Liver (tissue), 9 donors: ENCODE data around the gene NABP2. TPM values are rescaled to one million over a fixed set of nuclear protein-coding genes. Genes with fewer than 3 reads are reported as not detected.

Experiments used
- DNase-seq: peaks from one replicate; pipeline ENCODE4 v3.0.0-alpha.2; 2017; ENCODE audit warnings: low spot score
- H3K27ac ChIP-seq, 2 donors: one replicate each; pipeline ENCODE4 v1.7.0; 2013; ENCODE audit warnings: inconsistent platforms in 2 of 2, low read length in 2 of 2, control low read depth in 1 of 2, low read depth in 1 of 2, mild to moderate bottlenecking in 1 of 2
- H3K27me3 ChIP-seq, 4 donors: one replicate each; pipeline versions ENCODE4 v1.6.1 to v1.7.0; 2013; ENCODE audit warnings: low read length in 3 of 4, inconsistent platforms in 1 of 4, mild to moderate bottlenecking in 1 of 4, moderate library complexity in 1 of 4; ENCODE audit not compliant: control insufficient read depth in 4 of 4, insufficient read depth in 4 of 4
- H3K36me3 ChIP-seq, 4 donors: one replicate each; pipeline versions ENCODE4 v1.6.1 to v1.7.0; 2013; ENCODE audit warnings: low read length in 3 of 4, mild to moderate bottlenecking in 3 of 4, low read depth in 1 of 4, moderate library complexity in 1 of 4; ENCODE audit not compliant: control insufficient read depth in 4 of 4, insufficient read depth in 3 of 4
- H3K4me1 ChIP-seq, 4 donors: one replicate each; pipeline versions ENCODE4 v1.6.1 to v1.7.0; 2013; ENCODE audit warnings: low read length in 3 of 4, mild to moderate bottlenecking in 3 of 4, moderate library complexity in 1 of 4; ENCODE audit not compliant: control insufficient read depth in 4 of 4, insufficient read depth in 4 of 4
- H3K4me3 ChIP-seq, 3 donors: one replicate each; pipeline versions ENCODE4 v1.6.1 to v1.7.0; 2013; ENCODE audit warnings: low read length in 3 of 3, control low read depth in 1 of 3, low read depth in 1 of 3, mild to moderate bottlenecking in 1 of 3
- H3K9ac ChIP-seq, 2 donors: one replicate each; pipeline ENCODE4 v1.7.0; 2013; ENCODE audit warnings: low read length in 2 of 2, mild to moderate bottlenecking in 2 of 2, moderate library complexity in 2 of 2, control low read depth in 1 of 2, low read depth in 1 of 2
- H3K9me3 ChIP-seq, 4 donors: one replicate each; pipeline versions ENCODE4 v1.6.1 to v1.7.0; 2013; ENCODE audit warnings: low read length in 3 of 4; ENCODE audit not compliant: control insufficient read depth in 4 of 4
- ATF3 ChIP-seq: IDR thresholded peaks from 2 replicates; pipeline ENCODE4 v1.6.1; 2016; ENCODE audit warnings: antibody characterized with exemption
- CTCF ChIP-seq: fragments of 150-350 bp; IDR thresholded peaks from 2 replicates; pipeline ENCODE4 v1.5.1; 2017; ENCODE audit warnings: improper control_type of control experiment, low read depth, low read length; ENCODE audit not compliant: missing input control
- EGR1 ChIP-seq, 2 donors: IDR thresholded peaks; 2 replicates each; pipeline ENCODE4 v1.6.1; 2016 to 2018; ENCODE audit warnings: antibody characterized with exemption in 2 of 2, low read depth in 2 of 2
- FOXA1 ChIP-seq: IDR thresholded peaks from 2 replicates; pipeline ENCODE4 v1.6.1; 2016; ENCODE audit warnings: antibody characterized with exemption
- FOXA2 ChIP-seq: IDR thresholded peaks from 2 replicates; pipeline ENCODE4 v1.6.1; 2016; ENCODE audit warnings: antibody characterized with exemption
- GABPA ChIP-seq, 2 donors: IDR thresholded peaks in 1 of 2; conservative IDR thresholded peaks in 1 of 2; 2 replicates each; pipeline ENCODE4 v1.6.1; 2016; ENCODE audit warnings: antibody characterized with exemption in 2 of 2, mild to moderate bottlenecking in 1 of 2, moderate library complexity in 1 of 2
- HNF4A ChIP-seq, 2 donors: conservative IDR thresholded peaks; 2 replicates each; pipeline ENCODE4 v1.6.1; 2016; ENCODE audit warnings: antibody characterized with exemption in 2 of 2, mild to moderate bottlenecking in 2 of 2
- HNF4G ChIP-seq: IDR thresholded peaks from 2 replicates; pipeline ENCODE4 v1.6.1; 2016; ENCODE audit warnings: antibody characterized with exemption
- JUND ChIP-seq, 2 donors: IDR thresholded peaks; 2 replicates each; pipeline ENCODE4 v1.6.1; 2016; ENCODE audit warnings: antibody characterized with exemption in 2 of 2
- MAX ChIP-seq: IDR thresholded peaks from 2 replicates; pipeline ENCODE4 v1.6.1; 2016; ENCODE audit warnings: antibody characterized with exemption
- NR2F2 ChIP-seq: IDR thresholded peaks from 2 replicates; pipeline ENCODE4 v1.6.1; 2016; ENCODE audit warnings: antibody characterized with exemption
- RAD21 ChIP-seq, 2 donors: IDR thresholded peaks; 2 replicates each; pipeline ENCODE4 v1.6.1; 2016; ENCODE audit warnings: antibody characterized with exemption in 2 of 2, mild to moderate bottlenecking in 2 of 2
- REST ChIP-seq: IDR thresholded peaks from 2 replicates; pipeline ENCODE4 v1.6.1; 2016; ENCODE audit warnings: antibody characterized with exemption, mild to moderate bottlenecking
- RXRA ChIP-seq, 2 donors: IDR thresholded peaks; 2 replicates each; pipeline ENCODE4 v1.6.1; 2017 to 2018; ENCODE audit warnings: antibody characterized with exemption in 2 of 2, mild to moderate bottlenecking in 1 of 2
- SP1 ChIP-seq: IDR thresholded peaks from 2 replicates; pipeline ENCODE4 v1.6.1; 2018; ENCODE audit warnings: antibody characterized with exemption, mild to moderate bottlenecking
- TAF1 ChIP-seq: conservative IDR thresholded peaks from 2 replicates; pipeline ENCODE4 v1.6.1; 2016; ENCODE audit warnings: antibody characterized with exemption, mild to moderate bottlenecking
- YY1 ChIP-seq: IDR thresholded peaks from 2 replicates; pipeline ENCODE4 v1.6.1; 2016; ENCODE audit warnings: antibody characterized with exemption, mild to moderate bottlenecking
- ZBTB33 ChIP-seq: IDR thresholded peaks from 2 replicates; pipeline ENCODE4 v1.6.1; 2016; ENCODE audit warnings: antibody characterized with exemption
- WGBS: extraction: QIAGEN DNeasy Blood & Tissue Kit; methylation state at CpG from one replicate; pipeline ENCODE4 v1.1.7; 2013; 5-methylcytosine and 5-hydroxymethylcytosine counted together
- polyA plus RNA-seq, 2 donors: library from polyadenylated mRNA; stranded (reverse) in 1 of 2; unstranded in 1 of 2; fragments of 200-250 nt in 1 of 2; fragments of >200 nt in 1 of 2; fragmentation: Nextera tagmentation in 1 of 2; extraction: Ambion mirVana in 1 of 2; gene quantifications; one replicate each; pipeline versions ENCODE4 v1.2.1 to v1.2.3, GENCODE V29; 2013 to 2015
- total RNA-seq, 2 donors: library from RNA; depleted of rRNA; stranded (reverse); fragments of >200 nt; gene quantifications; one replicate each; pipeline ENCODE4 v1.2.3, GENCODE V29; 2014
- donor health status: healthy.
- donor health status: healthy.
- donor health status: healthy.
- donor health status: healthy.
- donor health status: healthy.

The NABP2 gene
- total and polyA plus RNA-seq, 4 donors: 10.8 to 14.5 (median 12.6) TPM

GRCh38 chr12:56274299-56274698, 50.2 kb downstream of the NABP2 start:
- H3K36me3 ChIP-seq: peaks cover 8 to 51% (median 46%) of the 10 kb centered on the region in 4 donors
- no peak for DNase-seq
- no peak overlapping the region for H3K27ac ChIP-seq
- H3K4me1 ChIP-seq: peaks cover 2 to 32% (median 27%) of the 10 kb centered on the region in 4 donors
- H3K9ac ChIP-seq: no peak overlapping the region
- H3K4me3 ChIP-seq: no peak overlapping the region
- TF ChIP-seq ATF3: no peak
- TF ChIP-seq JUND (IDR thresholded peaks at IDR 0.05): no peak
- TF ChIP-seq HNF4A (conservative IDR thresholded peaks at IDR 0.05): no peak
- no peak for TF ChIP-seq EGR1 (IDR thresholded peaks at IDR 0.05; ENCODE audit: low read depth in 2 of 2)
- TF ChIP-seq FOXA2: no peak
- TF ChIP-seq CTCF: no peak
- TF ChIP-seq HNF4G: no peak
- no peak for TF ChIP-seq FOXA1
- no peak for TF ChIP-seq TAF1
- TF ChIP-seq YY1: no peak
- TF ChIP-seq RXRA (IDR thresholded peaks at IDR 0.05): no peak
- no peak for TF ChIP-seq NR2F2
- TF ChIP-seq GABPA (IDR thresholded peaks at IDR 0.05 in 1 of 2, conservative IDR thresholded peaks at IDR 0.05 in 1 of 2): no peak
- TF ChIP-seq MAX: no peak
- no peak for TF ChIP-seq ZBTB33
- no peak for TF ChIP-seq RAD21 (IDR thresholded peaks at IDR 0.05)
- TF ChIP-seq REST: no peak
- TF ChIP-seq SP1: no peak
- 98% methylated on average over 2 of the region's 2 CpGs for WGBS
- no peaks in the 10 kb centered on the region for H3K27me3 ChIP-seq
- no peaks in the 10 kb centered on the region for H3K9me3 ChIP-seq
